ENCODE measurements around the gene LARGE1.

DNA sequence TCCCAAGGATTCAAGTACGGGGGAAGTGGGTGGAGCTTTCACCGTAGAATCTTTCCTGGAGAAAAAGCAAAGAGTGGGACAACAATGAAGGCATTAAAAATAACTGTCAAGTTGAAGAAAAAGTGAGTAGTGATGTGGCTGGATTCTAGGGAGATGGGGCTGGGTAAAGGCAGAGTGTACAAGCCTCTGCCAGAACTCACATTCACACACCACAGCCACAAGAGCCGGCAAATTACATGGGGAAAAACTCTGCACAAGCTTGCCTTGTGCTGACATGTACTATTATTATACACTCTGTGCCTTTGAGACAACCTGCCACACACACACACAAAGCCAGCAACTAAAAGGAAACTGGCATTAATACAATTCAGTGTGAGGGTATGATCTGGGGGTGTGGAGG, 182.6 kb downstream of the LARGE1 start:
- TF ChIP-seq, protein P1, sequence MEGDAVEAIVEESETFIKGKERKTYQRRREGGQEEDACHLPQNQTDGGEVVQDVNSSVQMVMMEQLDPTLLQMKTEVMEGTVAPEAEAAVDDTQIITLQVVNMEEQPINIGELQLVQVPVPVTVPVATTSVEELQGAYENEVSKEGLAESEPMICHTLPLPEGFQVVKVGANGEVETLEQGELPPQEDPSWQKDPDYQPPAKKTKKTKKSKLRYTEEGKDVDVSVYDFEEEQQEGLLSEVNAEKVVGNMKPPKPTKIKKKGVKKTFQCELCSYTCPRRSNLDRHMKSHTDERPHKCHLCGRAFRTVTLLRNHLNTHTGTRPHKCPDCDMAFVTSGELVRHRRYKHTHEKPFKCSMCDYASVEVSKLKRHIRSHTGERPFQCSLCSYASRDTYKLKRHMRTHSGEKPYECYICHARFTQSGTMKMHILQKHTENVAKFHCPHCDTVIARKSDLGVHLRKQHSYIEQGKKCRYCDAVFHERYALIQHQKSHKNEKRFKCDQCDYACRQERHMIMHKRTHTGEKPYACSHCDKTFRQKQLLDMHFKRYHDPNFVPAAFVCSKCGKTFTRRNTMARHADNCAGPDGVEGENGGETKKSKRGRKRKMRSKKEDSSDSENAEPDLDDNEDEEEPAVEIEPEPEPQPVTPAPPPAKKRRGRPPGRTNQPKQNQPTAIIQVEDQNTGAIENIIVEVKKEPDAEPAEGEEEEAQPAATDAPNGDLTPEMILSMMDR (IDR thresholded peaks at IDR 0.05), result no peak
- no peak for TF ChIP-seq EP300 (IDR thresholded peaks at IDR 0.05)

Data from tibial nerve (tissue), 4 donors.